Upper lobe of left lung (tissue), 6 donors: ENCODE data around the gene ZNF764. TPM values are rescaled to one million over a fixed set of nuclear protein-coding genes. Genes with fewer than 3 reads are reported as not detected.

ENCODE experiments used
- ATAC-seq, 2 donors: fragments of 200-7000 bp; cut with Tn5 transposase; one replicate each; pipeline ENCODE4 v1.9.1; 2022; ENCODE audit warnings: mild to moderate bottlenecking in 2 of 2, moderate library complexity in 2 of 2; ENCODE audit not compliant: low FRiP score in 2 of 2
- DNase-seq, 2 donors: peaks; one replicate each; pipeline ENCODE4 v3.0.0-alpha.2; 2019 to 2020
- H3K27ac ChIP-seq, 4 donors: fragments of 200-600 bp; sonication (generic); one replicate each; pipeline ENCODE4 v1.5.1; 2016 to 2019
- H3K27me3 ChIP-seq, 4 donors: fragments of 200-600 bp; sonication (generic); one replicate each; pipeline ENCODE4 v1.5.1; 2017 to 2019
- H3K36me3 ChIP-seq, 4 donors: fragments of 200-600 bp; sonication (generic); one replicate each; pipeline ENCODE4 v1.5.1; 2016 to 2019
- H3K4me1 ChIP-seq, 4 donors: fragments of 200-600 bp; sonication (generic); one replicate each; pipeline ENCODE4 v1.5.1; 2018 to 2019
- H3K4me3 ChIP-seq, 4 donors: fragments of 200-600 bp; sonication (generic); one replicate each; pipeline ENCODE4 v1.5.1; 2017 to 2019; ENCODE audit warnings: mild to moderate bottlenecking in 2 of 4, moderate library complexity in 1 of 4
- H3K9me3 ChIP-seq, 4 donors: fragments of 200-600 bp; sonication (generic); one replicate each; pipeline ENCODE4 v1.5.1; 2018 to 2019
- EP300 ChIP-seq, 4 donors: sonication (generic); formaldehyde crosslinking; IDR thresholded peaks; one replicate each; pipeline ENCODE4 v1.5.1; 2017; ENCODE audit warnings: antibody characterized with exemption in 4 of 4, control low read depth in 2 of 4
- POLR2A ChIP-seq, 4 donors: fragments of 450-650 bp; IDR thresholded peaks; one replicate each; pipeline ENCODE4 v1.5.1; 2016 to 2017; ENCODE audit warnings: antibody characterized with exemption in 4 of 4, mild to moderate bottlenecking in 2 of 4
- POLR2AphosphoS5 ChIP-seq, 2 donors: sonication (generic); formaldehyde crosslinking; IDR thresholded peaks; one replicate each; pipeline ENCODE4 v1.5.1; 2017; ENCODE audit warnings: antibody characterized with exemption in 2 of 2
- WGBS, 2 donors: methylation state at CpG; one replicate each; pipeline ENCODE4 v1.1.5; 2017 to 2018; 5-methylcytosine and 5-hydroxymethylcytosine counted together
- total RNA-seq, 6 donors: library from RNA; depleted of rRNA in 4 of 6; stranded (reverse); fragments of >200 nt in 4 of 6; gene quantifications; one replicate each; pipeline versions ENCODE4 v1.1.0 to v1.2.1, GENCODE V29; 2016 to 2021
- TF ChIP-seq, protein P1 (sequence below), 6 experiments: fragments of 450-650 bp in 4 of 6; fragments of 200-600 bp in 2 of 6; sonication (generic) in 2 of 6; IDR thresholded peaks; one replicate each; pipeline ENCODE4 v1.5.1; 2016 to 2019; ENCODE audit warnings: antibody characterized with exemption in 6 of 6
- donor health status: DM: no; HTN: no; CAD: no; lungs with moderate emphysema.
- donor health status: DM: no; HTN: yes; CAD: no; lungs with severe emphysema.

ZNF764 gene
- total RNA-seq, result 10 to 100 TPM in 4 of 6 donors, 1 to 10 TPM in 2; 7.6 to 18.9 (median 10.6) TPM

DNA sequence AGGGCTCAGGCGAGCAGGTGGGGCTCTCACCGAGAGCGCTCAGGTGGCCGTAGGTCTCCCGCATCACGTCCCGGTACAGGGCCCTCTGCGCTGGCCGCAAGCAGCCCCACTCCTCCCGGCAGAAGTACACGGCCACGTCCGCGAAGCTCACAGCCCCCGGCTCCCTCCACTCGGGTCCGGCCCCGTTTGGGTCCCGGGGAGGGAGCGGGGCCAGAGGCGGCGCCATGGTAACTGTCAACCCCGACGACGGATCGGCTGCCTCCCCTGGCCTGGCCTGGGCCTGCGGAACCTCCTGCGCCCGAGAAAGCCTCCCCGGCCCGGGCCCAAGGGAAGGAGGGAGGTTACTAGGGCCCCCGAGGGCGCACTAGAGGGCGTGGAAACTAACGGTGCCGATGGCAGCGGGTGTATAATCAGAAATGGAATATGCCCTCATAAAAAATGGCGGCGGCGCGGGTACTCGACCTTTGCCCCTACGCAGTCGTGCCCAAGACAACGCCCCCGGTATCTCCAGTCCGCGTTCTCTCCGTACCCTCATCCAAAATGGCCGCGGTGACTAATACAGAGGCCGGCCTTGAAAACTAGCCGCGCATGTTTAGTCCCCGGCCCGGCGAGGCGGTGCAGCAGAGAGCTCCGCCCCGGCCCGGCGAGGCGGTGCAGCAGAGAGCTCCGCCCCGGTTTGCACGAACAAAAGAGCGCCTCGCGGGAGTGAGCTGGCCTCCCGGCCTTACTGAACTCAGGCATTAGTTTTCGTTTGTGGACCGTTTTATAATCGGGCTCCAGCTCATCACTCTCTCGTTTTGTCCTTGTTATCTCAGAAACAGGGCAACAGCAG lies at the start of gene ZNF764:
TSS of gene ZNF764 (minus strand) at position 418 of the 832 bp plus-strand sequence. CDS start at position 226, 192 bp downstream.
- Histone ChIP-seq H3K36me3 (peaks cover 2 to 28% (median 24%) of the 10 kb centered on the region in 4 donors), H3K27ac (peak within 1 kb of the TSS; percentile 88 to 97 (median 95)), H3K4me3 (peak within 1 kb of the TSS; percentile 70 to 91 (median 84)), H3K4me1 (peaks cover 18 to 44% (median 29%) of the 10 kb centered on the region in 4 donors), H3K27me3 (no peaks in the 10 kb centered on the region), H3K9me3 (no peaks in the 10 kb centered on the region)
- ATAC-seq (peak; percentile 97 to 99), DNase-seq (peak; percentile 97 to 99)
- TF ChIP-seq EP300 (IDR thresholded peaks at IDR 0.05) (no peak), POLR2AphosphoS5 (IDR thresholded peaks at IDR 0.05) (peak; percentile 70 to 77), POLR2A (IDR thresholded peaks at IDR 0.05) (peak in 3 of 4 donors; percentile 23 to 55 (median 55))
- TF ChIP-seq, protein P1, sequence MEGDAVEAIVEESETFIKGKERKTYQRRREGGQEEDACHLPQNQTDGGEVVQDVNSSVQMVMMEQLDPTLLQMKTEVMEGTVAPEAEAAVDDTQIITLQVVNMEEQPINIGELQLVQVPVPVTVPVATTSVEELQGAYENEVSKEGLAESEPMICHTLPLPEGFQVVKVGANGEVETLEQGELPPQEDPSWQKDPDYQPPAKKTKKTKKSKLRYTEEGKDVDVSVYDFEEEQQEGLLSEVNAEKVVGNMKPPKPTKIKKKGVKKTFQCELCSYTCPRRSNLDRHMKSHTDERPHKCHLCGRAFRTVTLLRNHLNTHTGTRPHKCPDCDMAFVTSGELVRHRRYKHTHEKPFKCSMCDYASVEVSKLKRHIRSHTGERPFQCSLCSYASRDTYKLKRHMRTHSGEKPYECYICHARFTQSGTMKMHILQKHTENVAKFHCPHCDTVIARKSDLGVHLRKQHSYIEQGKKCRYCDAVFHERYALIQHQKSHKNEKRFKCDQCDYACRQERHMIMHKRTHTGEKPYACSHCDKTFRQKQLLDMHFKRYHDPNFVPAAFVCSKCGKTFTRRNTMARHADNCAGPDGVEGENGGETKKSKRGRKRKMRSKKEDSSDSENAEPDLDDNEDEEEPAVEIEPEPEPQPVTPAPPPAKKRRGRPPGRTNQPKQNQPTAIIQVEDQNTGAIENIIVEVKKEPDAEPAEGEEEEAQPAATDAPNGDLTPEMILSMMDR (IDR thresholded peaks at IDR 0.05), result peak in 2 of 6 experiments; percentile 8 to 34
- WGBS, 2 donors, result 0 to 1% methylated on average over 5 to 64 of the region's 74 CpGs

DNA sequence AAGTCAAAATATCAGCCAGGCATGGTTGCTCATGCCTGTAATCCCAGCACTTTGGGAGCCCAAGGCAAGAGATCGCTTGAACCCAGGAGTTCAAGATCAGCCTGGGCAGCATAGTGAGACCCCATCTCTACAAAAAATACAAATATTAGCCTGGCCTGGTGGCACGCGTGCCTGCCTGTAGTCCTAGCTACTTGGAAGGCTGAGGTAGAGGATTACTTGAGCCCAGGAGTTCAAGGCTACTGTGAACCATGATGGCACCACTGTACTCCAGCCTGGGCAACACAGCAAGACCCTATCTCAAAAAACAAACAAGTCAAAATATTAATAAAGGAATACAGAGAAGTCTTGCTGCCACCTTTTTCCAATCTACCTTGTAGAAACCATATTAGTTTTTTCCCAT lies 47.8 kb upstream of the ZNF764 start:
- DNase-seq (no peak), ATAC-seq (no peak)
- Histone ChIP-seq H3K4me1 (peaks cover 12 to 18% (median 15%) of the 10 kb centered on the region in 4 donors), H3K27me3 (no peaks in the 10 kb centered on the region), H3K9me3 (no peaks in the 10 kb centered on the region), H3K4me3 (no peak overlapping the region), H3K36me3 (peaks cover 6 to 48% (median 22%) of the 10 kb centered on the region in 4 donors), H3K27ac (no peak overlapping the region)
- TF ChIP-seq EP300 (IDR thresholded peaks at IDR 0.05), result no peak
- TF ChIP-seq POLR2A (IDR thresholded peaks at IDR 0.05), result no peak
- TF ChIP-seq, protein P1 (IDR thresholded peaks at IDR 0.05), result no peak
- no peak for TF ChIP-seq POLR2AphosphoS5 (IDR thresholded peaks at IDR 0.05)
- 97 to 99% methylated on average over 3 of the region's 3 CpGs for WGBS, 2 donors

DNA sequence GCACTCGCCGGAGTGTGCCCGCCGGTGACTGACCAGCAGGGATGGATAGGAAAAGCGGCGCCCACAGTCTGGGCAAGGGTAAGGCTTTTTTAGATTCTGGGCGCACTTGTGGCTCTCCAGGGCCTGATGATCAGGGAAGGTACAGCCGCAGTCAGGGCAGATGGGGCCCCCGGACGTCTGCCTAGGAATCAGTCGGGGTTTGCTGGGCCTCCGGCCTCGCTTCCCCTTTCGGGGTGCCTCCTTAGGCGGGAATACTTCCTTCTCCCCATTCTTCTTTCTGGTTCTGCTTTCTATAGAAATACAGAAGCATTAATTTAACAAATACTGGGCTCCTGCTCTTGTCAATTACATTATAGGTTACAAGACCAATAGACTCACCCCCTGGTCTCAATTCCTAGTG lies 47.0 kb upstream of the ZNF764 start:
- TF ChIP-seq, protein P1 (IDR thresholded peaks at IDR 0.05), result no peak
- peaks cover 9 to 14% (median 10%) of the 10 kb centered on the region in 4 donors for H3K4me1 ChIP-seq
- no peak overlapping the region for H3K27ac ChIP-seq
- ATAC-seq (no peak), DNase-seq (peak; percentile 30 to 50)
- H3K4me3 ChIP-seq, result no peak overlapping the region
- 85 to 90% methylated on average over 15 of the region's 15 CpGs for WGBS, 2 donors
- no peaks in the 10 kb centered on the region for H3K27me3 ChIP-seq
- H3K36me3 ChIP-seq, result peaks cover 6 to 48% (median 22%) of the 10 kb centered on the region in 4 donors
- H3K9me3 ChIP-seq, result no peaks in the 10 kb centered on the region

DNA sequence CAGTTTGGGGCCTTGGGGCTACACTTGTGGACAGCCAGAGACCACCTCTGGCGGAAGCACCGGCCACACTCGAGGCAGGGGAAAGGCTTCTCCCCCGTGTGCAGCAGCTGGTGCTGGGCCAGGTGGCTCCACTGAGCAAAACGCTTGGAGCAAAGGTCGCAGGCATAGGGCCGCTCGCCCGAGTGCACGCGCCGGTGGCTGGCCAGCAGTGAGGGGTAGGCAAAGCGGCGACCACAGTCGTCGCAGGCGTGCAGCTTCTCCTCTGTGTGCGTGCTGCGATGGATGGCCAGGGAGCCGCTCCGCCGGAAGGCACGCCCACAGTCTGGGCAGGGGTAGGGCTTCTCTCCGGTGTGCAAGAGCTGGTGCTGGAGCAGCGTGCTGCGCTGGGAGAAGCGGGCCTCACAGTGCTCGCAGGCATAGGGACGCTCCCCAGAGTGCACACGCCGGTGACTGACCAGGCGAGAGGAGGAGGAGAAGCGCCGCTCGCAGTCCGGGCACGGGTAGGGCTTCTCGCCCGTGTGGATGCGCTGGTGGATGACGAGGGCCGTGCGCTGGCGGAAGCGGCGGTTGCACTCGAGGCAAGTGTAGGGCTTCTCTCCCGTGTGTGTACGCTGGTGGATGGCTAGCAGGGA lies 46.3 kb upstream of the ZNF764 start:
- Histone ChIP-seq H3K4me1 (peaks cover 8 to 14% (median 8%) of the 10 kb centered on the region in 4 donors), H3K4me3 (no peak overlapping the region), H3K27me3 (no peaks in the 10 kb centered on the region), H3K27ac (no peak overlapping the region), H3K9me3 (no peaks in the 10 kb centered on the region), H3K36me3 (peaks cover 6 to 48% (median 22%) of the 10 kb centered on the region in 4 donors)
- TF ChIP-seq POLR2A (IDR thresholded peaks at IDR 0.05), result no peak
- TF ChIP-seq POLR2AphosphoS5 (IDR thresholded peaks at IDR 0.05), result no peak
- TF ChIP-seq, protein P1 (IDR thresholded peaks at IDR 0.05), result no peak
- TF ChIP-seq EP300 (IDR thresholded peaks at IDR 0.05), result no peak
- ATAC-seq (peak in 1 of 2 donors; percentile 56), DNase-seq (peak in 1 of 2 donors; percentile 82)
- WGBS, 2 donors, result 92 to 96% methylated on average over 37 to 49 of the region's 49 CpGs
